ENCODE data around the gene OR8B4. TPM values are rescaled to one million over a fixed set of nuclear protein-coding genes. Genes with fewer than 3 reads are reported as not detected.
"Not testable (repeated sequence)": the region's sequence is repeated elsewhere in the genome, so short reads cannot be mapped to it uniquely, and the experiment has no call there.

Gene OR8B4
- total and polyA plus RNA-seq, 4 donors = not detected

DNA sequence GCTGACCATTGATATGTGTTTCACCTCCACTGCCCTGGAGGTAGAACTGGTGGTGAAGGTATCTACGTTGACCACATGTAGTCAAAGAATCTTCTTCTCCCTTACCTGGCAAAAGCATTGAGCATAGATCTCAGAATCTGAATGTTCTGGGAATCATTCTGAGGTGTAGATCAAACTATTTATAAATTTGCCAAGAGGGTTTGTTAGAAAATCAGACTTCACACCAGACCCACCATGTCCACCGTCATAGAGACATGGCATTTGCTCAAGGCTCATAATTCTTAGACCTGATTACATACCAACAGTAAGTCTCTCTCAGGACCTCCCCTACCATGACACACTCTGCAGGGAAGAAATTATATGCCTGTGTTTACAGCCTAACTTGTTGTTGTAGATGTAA is 40.3 kb downstream of the OR8B4 start, which contains the start of gene OR8B2:
TSS of gene OR8B2 (minus strand) at position 101 of the 400 bp plus-strand sequence. CDS start 1,156 bp downstream, outside the sequence.
- 89 to 90% methylated on average over 2 of the region's 2 CpGs for WGBS, 2 donors
- Histone ChIP-seq H3K9ac (ENCODE audit: insufficient read depth in 1 of 2, low read length in 2 of 2) (no peak within 1 kb of the TSS), H3K9me3 (ENCODE audit: control insufficient read depth in 4 of 4, insufficient read depth in 3 of 4, low read length in 3 of 4) (no peaks in the 10 kb centered on the region), H3K4me3 (no peak within 1 kb of the TSS), H3K36me3 (ENCODE audit: control insufficient read depth in 4 of 4, insufficient read depth in 4 of 4, low read length in 4 of 4) (no peaks in the 10 kb centered on the region), H3K27me3 (ENCODE audit: control insufficient read depth in 3 of 3, insufficient read depth in 3 of 3, low read length in 2 of 3) (no peaks in the 10 kb centered on the region), H3K27ac (ENCODE audit: low read depth in 1 of 2, low read length in 1 of 2) (no peak within 1 kb of the TSS), H3K4me1 (ENCODE audit: control insufficient read depth in 5 of 5, insufficient read depth in 5 of 5, low read length in 5 of 5) (no peaks in the 10 kb centered on the region)
- DNase-seq = no peak
- TF ChIP-seq, protein P1, sequence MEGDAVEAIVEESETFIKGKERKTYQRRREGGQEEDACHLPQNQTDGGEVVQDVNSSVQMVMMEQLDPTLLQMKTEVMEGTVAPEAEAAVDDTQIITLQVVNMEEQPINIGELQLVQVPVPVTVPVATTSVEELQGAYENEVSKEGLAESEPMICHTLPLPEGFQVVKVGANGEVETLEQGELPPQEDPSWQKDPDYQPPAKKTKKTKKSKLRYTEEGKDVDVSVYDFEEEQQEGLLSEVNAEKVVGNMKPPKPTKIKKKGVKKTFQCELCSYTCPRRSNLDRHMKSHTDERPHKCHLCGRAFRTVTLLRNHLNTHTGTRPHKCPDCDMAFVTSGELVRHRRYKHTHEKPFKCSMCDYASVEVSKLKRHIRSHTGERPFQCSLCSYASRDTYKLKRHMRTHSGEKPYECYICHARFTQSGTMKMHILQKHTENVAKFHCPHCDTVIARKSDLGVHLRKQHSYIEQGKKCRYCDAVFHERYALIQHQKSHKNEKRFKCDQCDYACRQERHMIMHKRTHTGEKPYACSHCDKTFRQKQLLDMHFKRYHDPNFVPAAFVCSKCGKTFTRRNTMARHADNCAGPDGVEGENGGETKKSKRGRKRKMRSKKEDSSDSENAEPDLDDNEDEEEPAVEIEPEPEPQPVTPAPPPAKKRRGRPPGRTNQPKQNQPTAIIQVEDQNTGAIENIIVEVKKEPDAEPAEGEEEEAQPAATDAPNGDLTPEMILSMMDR (IDR thresholded peaks at IDR 0.05; ENCODE audit: control extremely low read depth, extremely low read depth) = no peak
- ATAC-seq (ENCODE audit: insufficient read depth, low FRiP score) = no peak

- not testable (repeated sequence) for ATAC-seq (ENCODE audit: insufficient read depth, low FRiP score)
Measured at GRCh38 chr11:124382857-124383256, 41.8 kb downstream of the OR8B4 start.

DNA sequence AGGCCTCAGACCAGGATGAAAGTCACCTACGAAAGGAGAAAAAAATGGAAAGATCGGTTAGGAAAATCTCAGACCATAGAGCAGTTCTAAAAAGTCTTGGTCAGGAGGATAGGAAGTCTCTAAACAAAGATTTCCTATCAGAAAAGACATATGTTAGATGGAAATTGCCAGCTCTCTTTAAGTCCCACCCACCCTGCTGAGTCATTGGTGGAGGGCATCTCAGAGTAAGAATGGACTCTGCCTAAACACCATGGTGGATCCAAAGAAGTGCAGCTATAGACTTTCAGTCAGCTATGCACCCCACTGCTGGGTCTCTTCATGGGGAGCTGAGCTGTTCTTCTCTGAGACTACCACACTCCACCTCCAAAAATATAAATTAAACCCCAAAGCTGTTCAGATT is 44.1 kb downstream of the OR8B4 start:
- 93 to 97% methylated on average over 2 of the region's 2 CpGs for WGBS, 2 donors
- ATAC-seq (ENCODE audit: insufficient read depth, low FRiP score) = no peak

More at GRCh38 chr11:124382857-124383256, 41.8 kb downstream of the OR8B4 start:
- DNase-seq; H3K36me3 ChIP-seq (ENCODE audit: control insufficient read depth in 4 of 4, insufficient read depth in 4 of 4, low read length in 4 of 4); H3K27ac ChIP-seq (ENCODE audit: low read depth in 1 of 2, low read length in 1 of 2); H3K4me3 ChIP-seq; H3K9ac ChIP-seq (ENCODE audit: insufficient read depth in 1 of 2, low read length in 2 of 2); H3K4me1 ChIP-seq (ENCODE audit: control insufficient read depth in 5 of 5, insufficient read depth in 5 of 5, low read length in 5 of 5); H3K27me3 ChIP-seq (ENCODE audit: control insufficient read depth in 3 of 3, insufficient read depth in 3 of 3, low read length in 2 of 3); H3K9me3 ChIP-seq (ENCODE audit: control insufficient read depth in 4 of 4, insufficient read depth in 3 of 4, low read length in 3 of 4): not testable (repeated sequence)
- 87 to 89% methylated on average over 4 of the region's 6 CpGs for WGBS, 2 donors

GRCh38 chr11:124376280-124376679 is 48.4 kb downstream of the OR8B4 start:
- no peak overlapping the region for H3K4me3 ChIP-seq
- TF ChIP-seq, protein P1 (IDR thresholded peaks at IDR 0.05; ENCODE audit: control extremely low read depth, extremely low read depth) = no peak
- H3K9me3 ChIP-seq (ENCODE audit: control insufficient read depth in 4 of 4, insufficient read depth in 3 of 4, low read length in 3 of 4) = no peaks in the 10 kb centered on the region
- no peaks in the 10 kb centered on the region for H3K4me1 ChIP-seq (ENCODE audit: control insufficient read depth in 5 of 5, insufficient read depth in 5 of 5, low read length in 5 of 5)
- ATAC-seq (ENCODE audit: insufficient read depth, low FRiP score) (no peak), DNase-seq (no peak)
- no peak overlapping the region for H3K9ac ChIP-seq (ENCODE audit: insufficient read depth in 1 of 2, low read length in 2 of 2)
- 84 to 93% methylated on average over 3 of the region's 3 CpGs for WGBS, 2 donors
- H3K36me3 ChIP-seq (ENCODE audit: control insufficient read depth in 4 of 4, insufficient read depth in 4 of 4, low read length in 4 of 4) = no peaks in the 10 kb centered on the region
- H3K27me3 ChIP-seq (ENCODE audit: control insufficient read depth in 3 of 3, insufficient read depth in 3 of 3, low read length in 2 of 3) = peaks cover 0 to 4% (median 0%) of the 10 kb centered on the region in 3 donors
- no peak overlapping the region for H3K27ac ChIP-seq (ENCODE audit: low read depth in 1 of 2, low read length in 1 of 2)

More for the DNA sequence above, 44.1 kb downstream of the OR8B4 start:
- no peak overlapping the region for H3K9ac ChIP-seq (ENCODE audit: insufficient read depth in 1 of 2, low read length in 2 of 2)
- no peaks in the 10 kb centered on the region for H3K27me3 ChIP-seq (ENCODE audit: control insufficient read depth in 3 of 3, insufficient read depth in 3 of 3, low read length in 2 of 3)
- no peak overlapping the region for H3K27ac ChIP-seq (ENCODE audit: low read depth in 1 of 2, low read length in 1 of 2)
- no peak for DNase-seq
- TF ChIP-seq, protein P1 (IDR thresholded peaks at IDR 0.05; ENCODE audit: control extremely low read depth, extremely low read depth) = no peak
- no peak overlapping the region for H3K4me3 ChIP-seq
- no peaks in the 10 kb centered on the region for H3K9me3 ChIP-seq (ENCODE audit: control insufficient read depth in 4 of 4, insufficient read depth in 3 of 4, low read length in 3 of 4)
- no peaks in the 10 kb centered on the region for H3K36me3 ChIP-seq (ENCODE audit: control insufficient read depth in 4 of 4, insufficient read depth in 4 of 4, low read length in 4 of 4)
- H3K4me1 ChIP-seq (ENCODE audit: control insufficient read depth in 5 of 5, insufficient read depth in 5 of 5, low read length in 5 of 5) = no peaks in the 10 kb centered on the region

Other genes with a start within 250 kb of the OR8B4 start
- not detected for gene OR10D3, start 241.5 kb downstream of the OR8B4 start, total RNA-seq
- not detected for gene OR10D3, start 241.5 kb downstream of the OR8B4 start, polyA plus RNA-seq
- not detected for gene OR8G1, start 183.8 kb downstream of the OR8B4 start, total RNA-seq
- gene OR8G1, start 183.8 kb downstream of the OR8B4 start, polyA plus RNA-seq = not detected
- under 1 TPM in 1 of 2 donors, not detected in 1; 0.34 TPM for gene OR8G5, start 168.5 kb downstream of the OR8B4 start, total RNA-seq
- under 1 TPM; 0.10 to 0.13 TPM for gene OR8G5, start 168.5 kb downstream of the OR8B4 start, polyA plus RNA-seq
- gene OR8D1, start 110.9 kb downstream of the OR8B4 start, total RNA-seq = not detected
- not detected for gene OR8D1, start 110.9 kb downstream of the OR8B4 start, polyA plus RNA-seq
- gene OR8D2, start 104.7 kb downstream of the OR8B4 start, total RNA-seq = not detected
- gene OR8D2, start 104.7 kb downstream of the OR8B4 start, polyA plus RNA-seq = not detected
- not detected for gene OR8B2, start 40.4 kb downstream of the OR8B4 start, total RNA-seq
- gene OR8B2, start 40.4 kb downstream of the OR8B4 start, polyA plus RNA-seq = not detected
- gene OR8B3, start 25.8 kb downstream of the OR8B4 start, total RNA-seq = not detected
- gene OR8B3, start 25.8 kb downstream of the OR8B4 start, polyA plus RNA-seq = not detected
- gene OR8B8, start 20.8 kb upstream of the OR8B4 start, total RNA-seq = not detected
- gene OR8B8, start 20.8 kb upstream of the OR8B4 start, polyA plus RNA-seq = not detected
- not detected for gene OR8B12, start 118.8 kb upstream of the OR8B4 start, total RNA-seq
- not detected for gene OR8B12, start 118.8 kb upstream of the OR8B4 start, polyA plus RNA-seq
- not detected for gene OR8A1, start 145.1 kb upstream of the OR8B4 start, total RNA-seq
- gene OR8A1, start 145.1 kb upstream of the OR8B4 start, polyA plus RNA-seq = not detected
- gene PANX3, start 186.6 kb upstream of the OR8B4 start, total RNA-seq = not detected
- not detected for gene PANX3, start 186.6 kb upstream of the OR8B4 start, polyA plus RNA-seq
- gene TBRG1, start 198.0 kb upstream of the OR8B4 start, total RNA-seq = 10 to 100 TPM; 42.3 to 47.0 TPM
- 10 to 100 TPM; 31.3 to 32.9 TPM for gene TBRG1, start 198.0 kb upstream of the OR8B4 start, polyA plus RNA-seq
- 10 to 100 TPM; 26.3 to 37.1 TPM for gene SIAE, start 248.9 kb upstream of the OR8B4 start, total RNA-seq
- 10 to 100 TPM; 18.7 to 27.0 TPM for gene SIAE, start 248.9 kb upstream of the OR8B4 start, polyA plus RNA-seq
- 10 to 100 TPM; 14.4 to 15.6 TPM for gene SPA17, start 249.0 kb upstream of the OR8B4 start, total RNA-seq
- 10 to 100 TPM; 16.4 to 28.9 TPM for gene SPA17, start 249.0 kb upstream of the OR8B4 start, polyA plus RNA-seq